ENCODE results near the gene GPSM3. TPM values are rescaled to one million over a fixed set of nuclear protein-coding genes. Genes with fewer than 3 reads are reported as not detected.

The GPSM3 gene
- total RNA-seq, 1 donor: 2.6 TPM

GRCh38 chr6:32173051-32173727 is 19.3 kb downstream of the GPSM3 start:
- no peak overlapping the region for H3K4me3 ChIP-seq (ENCODE audit: low read depth, low read length)
- no peak for DNase-seq (ENCODE audit: low read depth)
- TF ChIP-seq, protein P1, sequence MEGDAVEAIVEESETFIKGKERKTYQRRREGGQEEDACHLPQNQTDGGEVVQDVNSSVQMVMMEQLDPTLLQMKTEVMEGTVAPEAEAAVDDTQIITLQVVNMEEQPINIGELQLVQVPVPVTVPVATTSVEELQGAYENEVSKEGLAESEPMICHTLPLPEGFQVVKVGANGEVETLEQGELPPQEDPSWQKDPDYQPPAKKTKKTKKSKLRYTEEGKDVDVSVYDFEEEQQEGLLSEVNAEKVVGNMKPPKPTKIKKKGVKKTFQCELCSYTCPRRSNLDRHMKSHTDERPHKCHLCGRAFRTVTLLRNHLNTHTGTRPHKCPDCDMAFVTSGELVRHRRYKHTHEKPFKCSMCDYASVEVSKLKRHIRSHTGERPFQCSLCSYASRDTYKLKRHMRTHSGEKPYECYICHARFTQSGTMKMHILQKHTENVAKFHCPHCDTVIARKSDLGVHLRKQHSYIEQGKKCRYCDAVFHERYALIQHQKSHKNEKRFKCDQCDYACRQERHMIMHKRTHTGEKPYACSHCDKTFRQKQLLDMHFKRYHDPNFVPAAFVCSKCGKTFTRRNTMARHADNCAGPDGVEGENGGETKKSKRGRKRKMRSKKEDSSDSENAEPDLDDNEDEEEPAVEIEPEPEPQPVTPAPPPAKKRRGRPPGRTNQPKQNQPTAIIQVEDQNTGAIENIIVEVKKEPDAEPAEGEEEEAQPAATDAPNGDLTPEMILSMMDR (IDR thresholded peaks at IDR 0.05; ENCODE audit: insufficient read depth, low read depth, low read length): no peak

DNA sequence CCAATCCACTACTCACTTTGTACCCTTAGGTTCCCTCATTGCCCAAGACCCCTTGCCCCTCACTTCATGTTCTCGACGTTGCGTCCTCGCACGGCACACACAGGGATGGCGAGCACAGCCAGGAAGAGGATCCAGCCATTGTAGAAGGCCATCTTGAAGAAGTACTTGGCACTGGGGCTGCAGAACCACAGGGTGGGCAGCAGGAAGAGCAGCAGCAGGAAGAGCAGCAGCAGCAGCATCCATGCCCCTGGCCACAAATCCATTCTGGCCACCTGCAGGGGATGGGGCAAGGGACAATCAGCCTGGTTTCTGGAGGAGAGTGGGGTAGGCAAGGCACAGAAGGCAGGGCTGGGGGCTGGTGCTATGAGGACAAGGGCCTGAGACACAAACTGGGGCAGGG is 21.2 kb downstream of the GPSM3 start:
- no peak for DNase-seq (ENCODE audit: low read depth)
- H3K4me3 ChIP-seq (ENCODE audit: low read depth, low read length): no peak overlapping the region
- TF ChIP-seq, protein P1 (IDR thresholded peaks at IDR 0.05; ENCODE audit: insufficient read depth, low read depth, low read length): no peak

- H3K4me3 ChIP-seq (ENCODE audit: low read depth, low read length): no peak overlapping the region
- DNase-seq (ENCODE audit: low read depth): no peak
- TF ChIP-seq, protein P1 (IDR thresholded peaks at IDR 0.05; ENCODE audit: insufficient read depth, low read depth, low read length): no peak
Measured at GRCh38 chr6:32170294-32170693, 22.1 kb downstream of the GPSM3 start.

DNA sequence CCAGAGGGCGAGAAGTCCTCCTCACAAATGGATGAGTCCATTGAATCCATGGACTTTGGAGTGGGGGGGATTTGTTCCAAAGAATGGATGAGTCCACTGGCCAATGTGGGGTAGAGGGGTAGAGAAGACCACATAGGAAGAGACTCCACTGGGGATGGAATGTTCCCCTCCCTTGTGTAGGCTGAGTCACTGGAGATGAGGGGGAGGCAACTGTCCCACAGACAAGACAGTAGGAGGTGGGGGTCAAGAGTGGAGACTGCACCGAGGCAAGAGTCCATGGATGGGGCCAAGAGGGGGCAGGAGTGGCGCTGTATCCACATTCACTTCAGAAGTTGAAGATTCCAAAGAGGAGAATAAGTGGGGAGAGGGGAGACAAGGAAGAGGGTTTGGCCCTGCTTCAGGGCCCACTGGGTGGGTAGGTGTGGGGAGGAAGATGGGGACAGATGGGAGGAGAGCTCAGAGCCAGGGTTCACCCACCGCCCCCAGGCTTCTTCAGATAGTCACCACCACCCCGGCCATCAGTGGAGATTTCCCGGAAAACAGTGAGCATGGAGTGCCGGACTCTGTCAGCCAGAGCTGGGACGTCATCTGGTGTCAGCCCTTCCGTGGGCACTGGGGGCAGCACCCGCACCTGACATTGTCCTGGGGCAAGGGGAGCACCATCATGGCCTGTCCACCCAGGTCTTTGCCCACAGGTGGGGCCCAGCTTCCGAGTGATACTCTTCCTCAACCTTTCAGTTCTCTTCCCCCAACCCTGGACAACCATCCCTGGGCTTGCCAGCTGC is 23.4 kb downstream of the GPSM3 start:
- no peak overlapping the region for H3K4me3 ChIP-seq (ENCODE audit: low read depth, low read length)
- no peak for DNase-seq (ENCODE audit: low read depth)
- TF ChIP-seq, protein P1 (IDR thresholded peaks at IDR 0.05; ENCODE audit: insufficient read depth, low read depth, low read length): no peak

DNA sequence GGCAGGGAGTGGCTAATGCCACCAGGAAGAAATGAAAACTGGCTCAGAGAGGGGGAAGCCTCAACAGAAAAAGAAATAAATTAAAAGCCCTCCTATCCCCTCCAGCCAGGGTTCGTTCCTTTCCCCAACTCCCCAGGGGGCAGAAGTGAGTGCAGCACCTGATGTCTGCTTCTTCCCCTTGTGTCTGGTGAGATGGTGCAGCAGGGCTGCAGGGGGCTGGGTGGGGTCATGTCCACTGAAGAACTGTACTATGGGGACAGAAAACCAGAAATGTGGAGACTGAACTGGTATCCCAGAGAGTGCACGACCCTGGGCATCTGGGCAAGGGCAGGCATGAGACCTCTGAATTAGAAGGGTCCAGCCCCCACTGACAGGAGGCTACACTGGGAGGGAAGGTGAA is 24.1 kb downstream of the GPSM3 start:
- TF ChIP-seq, protein P1 (IDR thresholded peaks at IDR 0.05; ENCODE audit: insufficient read depth, low read depth, low read length): no peak
- no peak for DNase-seq (ENCODE audit: low read depth)

GRCh38 chr6:32167761-32168262 is 24.6 kb downstream of the GPSM3 start:
- TF ChIP-seq, protein P1 (IDR thresholded peaks at IDR 0.05; ENCODE audit: insufficient read depth, low read depth, low read length): no peak
- DNase-seq (ENCODE audit: low read depth): no peak
- no peak overlapping the region for H3K4me3 ChIP-seq (ENCODE audit: low read depth, low read length)

More for the DNA sequence above, 24.1 kb downstream of the GPSM3 start:
- H3K4me3 ChIP-seq (ENCODE audit: low read depth, low read length): no peak overlapping the region
